Measurements from ENCODE around the gene KLF13.

KLF13 gene

GRCh38 chr15:31340592-31340991 lies 14.0 kb downstream of the KLF13 start:
- no peak for TF ChIP-seq CTCF (IDR thresholded peaks at IDR 0.05; ENCODE audit: extremely low read depth, insufficient read depth, missing control alignments)
- no peak for DNase-seq (ENCODE audit: low spot score)
- in situ Hi-C loops (cut with MboI; ENCODE audit: low pct_unique_long_range_greater_than_20kb, low sequenced_read_pairs, unreplicated experiment) = no loop called here

- in situ Hi-C loops (cut with MboI; ENCODE audit: low pct_unique_long_range_greater_than_20kb, low sequenced_read_pairs, unreplicated experiment) = no loop called here
- no peak for TF ChIP-seq CTCF (IDR thresholded peaks at IDR 0.05; ENCODE audit: extremely low read depth, insufficient read depth, missing control alignments)
- no peak for DNase-seq (ENCODE audit: low spot score)
Measured at GRCh38 chr15:31341071-31341470, 14.4 kb downstream of the KLF13 start.

- no peak for TF ChIP-seq CTCF (IDR thresholded peaks at IDR 0.05; ENCODE audit: extremely low read depth, insufficient read depth, missing control alignments)
- no peak for DNase-seq (ENCODE audit: low spot score)
- in situ Hi-C loops (cut with MboI; ENCODE audit: low pct_unique_long_range_greater_than_20kb, low sequenced_read_pairs, unreplicated experiment) = no loop called here
Measured at GRCh38 chr15:31341496-31342195, 15.0 kb downstream of the KLF13 start.

- in situ Hi-C loops (cut with MboI; ENCODE audit: low pct_unique_long_range_greater_than_20kb, low sequenced_read_pairs, unreplicated experiment) = no loop called here
- no peak for TF ChIP-seq CTCF (IDR thresholded peaks at IDR 0.05; ENCODE audit: extremely low read depth, insufficient read depth, missing control alignments)
- DNase-seq (ENCODE audit: low spot score) = no peak
Measured at GRCh38 chr15:31342381-31342780, 15.7 kb downstream of the KLF13 start.

DNA sequence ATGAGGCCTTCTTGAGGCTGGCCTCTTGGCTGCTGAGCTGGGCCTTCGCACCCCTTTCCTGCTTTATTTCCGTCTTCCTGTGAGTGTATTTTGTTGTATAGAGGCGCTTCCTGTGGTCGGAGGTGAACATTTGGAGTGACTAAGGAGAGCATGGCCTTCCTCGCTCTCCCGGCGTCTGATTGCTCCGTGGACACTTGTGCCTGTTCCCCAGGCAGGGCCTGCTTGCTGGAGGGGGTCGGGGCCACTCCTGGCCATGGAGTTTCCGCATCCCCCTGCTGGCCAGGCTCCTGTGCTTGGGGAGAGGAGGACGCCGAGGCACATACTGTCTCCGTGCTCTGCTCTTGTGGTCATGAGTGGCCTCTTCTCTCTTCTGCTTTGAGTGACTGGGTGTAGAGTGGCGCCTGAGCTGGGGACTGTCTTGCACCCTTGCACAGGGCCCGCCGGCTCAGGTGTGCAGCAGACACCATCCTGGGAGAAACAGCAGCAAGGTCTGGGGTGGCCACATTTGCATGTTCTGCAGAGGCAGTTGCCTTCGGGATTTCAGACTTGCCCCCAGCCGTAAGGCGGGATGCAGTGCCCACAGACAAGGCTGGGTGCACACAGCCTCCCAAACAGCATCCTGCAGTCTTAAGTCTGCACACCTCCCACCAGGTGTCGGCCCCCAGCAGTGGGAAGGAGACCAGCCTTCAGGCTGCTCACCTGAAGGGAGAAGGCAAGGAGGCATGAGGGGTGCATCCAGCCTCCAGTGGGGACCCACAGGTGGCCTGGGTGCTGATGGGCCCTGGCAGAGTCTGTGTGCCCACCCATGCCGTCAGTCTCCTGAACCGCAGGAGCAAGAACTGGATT lies 16.4 kb downstream of the KLF13 start:
- no peak for DNase-seq (ENCODE audit: low spot score)
- no peak for TF ChIP-seq CTCF (IDR thresholded peaks at IDR 0.05; ENCODE audit: extremely low read depth, insufficient read depth, missing control alignments)
- in situ Hi-C loops (cut with MboI; ENCODE audit: low pct_unique_long_range_greater_than_20kb, low sequenced_read_pairs, unreplicated experiment) = no loop called here

DNA sequence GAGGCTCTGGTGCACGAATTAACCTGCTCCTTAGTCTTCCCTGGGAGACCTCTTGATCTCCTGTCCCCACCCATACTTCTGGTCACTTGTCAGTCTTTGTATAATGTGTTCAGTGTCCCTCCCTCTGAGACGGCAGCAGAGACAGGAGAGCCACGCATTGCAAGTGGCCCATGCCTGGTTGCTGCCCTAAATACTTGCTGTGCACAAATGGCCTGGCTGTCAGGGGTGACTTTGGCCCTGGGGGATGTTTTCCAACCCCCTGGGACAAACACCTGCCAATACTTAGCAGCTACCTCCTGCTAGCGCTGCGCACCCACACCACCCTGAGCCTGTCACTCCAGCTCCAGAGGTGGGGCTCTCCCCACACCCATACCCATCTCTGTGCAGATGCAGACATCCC lies 17.2 kb downstream of the KLF13 start:
- no peak for TF ChIP-seq CTCF (IDR thresholded peaks at IDR 0.05; ENCODE audit: extremely low read depth, insufficient read depth, missing control alignments)
- DNase-seq (ENCODE audit: low spot score) = no peak
- in situ Hi-C loops (cut with MboI; ENCODE audit: low pct_unique_long_range_greater_than_20kb, low sequenced_read_pairs, unreplicated experiment) = no loop called here

Data from GM13977 (cell line).